GM12892 (cell line): ENCODE results near the gene ARID2.

Source experiments
- DNase-seq: peaks from one replicate; pipeline ENCODE4 v3.0.0; 2011; ENCODE audit not compliant: insufficient read length
- FAIRE-seq: peaks from 2 replicates; lab custom pipeline; 2011; peaks lifted over from hg19 to GRCh38; lab: Jason Lieb, UNC
- POLR2A ChIP-seq: IDR thresholded peaks from 2 replicates; pipeline ENCODE4 v1.6.1; 2011; ENCODE audit warnings: low read depth, low read length, control low read depth
- POLR2AphosphoS5 ChIP-seq: IDR thresholded peaks from 2 replicates; pipeline ENCODE4 v1.6.1; 2011; ENCODE audit warnings: low read depth, low read length, control low read depth
- TAF1 ChIP-seq: IDR thresholded peaks from 2 replicates; pipeline ENCODE4 v1.6.1; 2011; ENCODE audit warnings: low read depth, mild to moderate bottlenecking, control low read depth, low read length, borderline replicate concordance

ARID2 gene

DNA sequence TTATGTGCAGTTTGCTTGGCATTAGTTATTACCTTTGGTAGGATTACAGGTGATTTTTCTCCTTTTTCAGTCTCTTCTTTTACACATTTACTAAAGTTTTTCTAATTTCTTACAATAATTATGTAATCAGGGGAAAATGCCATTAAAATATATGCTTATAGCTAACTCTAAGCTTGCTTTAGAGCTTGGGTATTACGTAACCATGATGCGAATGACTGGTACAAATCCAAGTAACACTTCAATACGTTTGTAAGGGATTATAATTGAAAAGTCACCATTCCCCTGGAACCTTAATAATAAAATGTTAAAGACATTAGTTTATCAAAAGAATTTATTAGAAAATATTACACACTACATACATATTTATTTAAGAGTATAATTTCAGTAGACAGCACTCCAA, 189.3 kb downstream of the ARID2 start:
- TF ChIP-seq TAF1 (no peak), POLR2A (no peak), POLR2AphosphoS5 (no peak)
- DNase-seq = no peak
- no peak for FAIRE-seq

DNA sequence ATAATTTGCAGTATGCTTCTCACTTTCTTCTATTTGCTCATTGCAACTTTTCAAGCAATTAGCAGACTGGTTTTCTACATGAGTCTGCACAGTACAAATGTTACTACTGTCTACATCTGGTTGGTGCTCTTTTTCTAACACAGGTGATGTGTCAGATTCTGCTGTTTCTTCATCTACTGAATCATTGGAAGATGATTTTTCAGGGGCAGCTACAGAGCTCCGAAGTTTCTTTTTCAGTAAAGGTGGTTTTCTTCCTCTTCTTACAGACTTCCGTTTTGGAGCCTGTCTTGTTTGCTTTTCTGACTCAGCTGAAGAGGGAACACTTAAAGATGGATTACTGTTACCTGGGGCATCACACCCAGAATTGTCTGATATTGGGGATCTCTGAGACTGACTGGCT, 198.8 kb downstream of the ARID2 start:
- no peak for DNase-seq
- TF ChIP-seq POLR2A (no peak), TAF1 (no peak), POLR2AphosphoS5 (no peak)
- peak; percentile 79 for FAIRE-seq

DNA sequence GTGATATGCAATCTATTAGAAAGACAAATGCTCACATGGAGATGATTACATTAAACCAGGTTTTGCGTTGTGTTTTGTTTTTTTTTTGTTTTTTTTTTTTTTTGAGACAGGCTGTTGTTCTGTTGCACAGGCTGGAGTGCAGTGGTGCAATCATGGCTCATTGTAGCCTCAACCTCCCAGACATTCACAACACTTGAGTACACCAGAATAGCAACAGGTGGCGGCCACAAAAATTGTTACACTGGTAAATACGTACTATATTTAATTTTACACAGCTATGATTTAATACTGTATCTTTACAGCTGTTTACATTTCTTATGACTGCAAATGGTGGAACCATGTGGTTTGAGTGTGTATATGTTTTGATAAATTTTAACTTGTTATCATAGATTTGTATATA, 200.9 kb downstream of the ARID2 start:
- FAIRE-seq (no peak), DNase-seq (no peak)
- TF ChIP-seq POLR2AphosphoS5 = no peak
- no peak for TF ChIP-seq POLR2A
- TF ChIP-seq TAF1 = no peak

- no peak for DNase-seq
- FAIRE-seq = no peak
- TF ChIP-seq TAF1 = no peak
- TF ChIP-seq POLR2AphosphoS5 = no peak
- no peak for TF ChIP-seq POLR2A
Observed at GRCh38 chr12:45933504-45933903, 204.0 kb downstream of the ARID2 start.

- no peak for FAIRE-seq
- DNase-seq = no peak
- no peak for TF ChIP-seq POLR2A
- TF ChIP-seq POLR2AphosphoS5 = no peak
- no peak for TF ChIP-seq TAF1
Observed at GRCh38 chr12:45934956-45935355, 205.4 kb downstream of the ARID2 start.

- FAIRE-seq = no peak
- TF ChIP-seq TAF1 (no peak), POLR2A (no peak), POLR2AphosphoS5 (no peak)
Observed at GRCh38 chr12:45938566-45938965, 209.1 kb downstream of the ARID2 start.

DNA sequence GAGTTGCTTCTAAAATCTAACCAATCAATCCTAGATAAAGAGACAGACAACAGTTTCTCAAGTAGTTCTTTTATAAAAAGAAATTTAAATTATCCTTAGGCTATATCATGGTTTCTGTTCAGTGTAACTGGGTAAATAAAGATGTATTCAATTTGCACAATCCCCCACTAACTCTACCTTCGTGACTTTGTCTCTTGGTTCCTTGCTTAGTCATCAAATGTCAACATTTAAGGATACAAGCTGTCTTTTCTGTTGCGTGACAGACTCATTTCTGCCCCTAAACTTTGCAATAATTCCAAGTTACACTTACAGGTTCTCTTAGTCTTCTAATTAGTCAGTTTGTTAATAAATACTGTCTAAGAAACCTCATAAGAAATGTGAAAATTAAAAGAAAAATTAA, 210.3 kb downstream of the ARID2 start:
- DNase-seq = no peak
- no peak for FAIRE-seq
- TF ChIP-seq TAF1 = no peak
- TF ChIP-seq POLR2A = no peak
- TF ChIP-seq POLR2AphosphoS5 = no peak

More at GRCh38 chr12:45938566-45938965, 209.1 kb downstream of the ARID2 start:
- no peak for DNase-seq

GRCh38 chr12:45944771-45945170, 215.3 kb downstream of the ARID2 start:
- TF ChIP-seq POLR2A (no peak), POLR2AphosphoS5 (no peak), TAF1 (no peak)
- FAIRE-seq (no peak), DNase-seq (no peak)

DNA sequence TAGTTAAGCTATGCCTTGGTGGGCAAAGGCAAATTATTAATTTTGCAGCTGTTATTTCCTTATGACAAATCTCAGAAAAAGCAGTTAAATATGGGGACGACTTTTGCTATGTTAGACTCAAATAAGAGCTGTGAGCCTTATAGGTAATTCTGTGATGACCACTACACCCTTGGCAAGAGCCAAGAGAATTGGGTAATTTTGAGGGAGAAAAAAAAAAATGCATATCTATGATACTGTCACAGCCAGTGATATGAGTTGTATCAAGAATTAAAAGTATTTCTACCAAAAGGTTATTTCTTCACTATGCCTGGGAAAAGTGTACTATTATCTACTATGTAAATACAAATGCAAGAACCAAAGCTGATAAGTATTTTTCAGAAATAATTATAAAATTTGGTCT, 216.9 kb downstream of the ARID2 start:
- DNase-seq = no peak
- TF ChIP-seq POLR2A = no peak
- TF ChIP-seq POLR2AphosphoS5 = no peak
- no peak for TF ChIP-seq TAF1
- FAIRE-seq = no peak

DNA sequence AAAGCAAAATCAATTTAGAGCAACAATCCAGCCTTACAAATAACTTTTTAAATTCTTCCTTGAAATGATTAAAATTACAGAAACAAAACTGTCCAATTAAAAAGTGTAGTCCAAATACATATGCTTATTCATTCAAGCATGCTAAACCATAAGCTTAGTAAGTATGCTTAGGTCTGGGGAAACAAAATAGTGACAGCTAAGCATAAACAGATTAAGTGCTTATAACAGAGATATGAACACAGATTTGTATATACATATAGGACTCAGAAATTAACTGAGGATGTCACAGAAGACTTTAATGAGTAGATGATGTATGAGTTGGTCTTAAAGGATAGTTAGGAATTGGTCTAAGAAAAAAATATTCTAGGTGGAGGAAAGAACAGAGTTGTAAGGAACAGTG, 219.0 kb downstream of the ARID2 start:
- FAIRE-seq (no peak), DNase-seq (no peak)
- no peak for TF ChIP-seq TAF1
- TF ChIP-seq POLR2AphosphoS5 = no peak
- no peak for TF ChIP-seq POLR2A
